Gastroesophageal sphincter (tissue), 4 donors: ENCODE measurements around the gene NUDT4. TPM values are rescaled to one million over a fixed set of nuclear protein-coding genes. Genes with fewer than 3 reads are reported as not detected.
A peak's percentile ranks its signal among the peaks of the same experiment; 100 is the strongest.
"Not testable (repeated sequence)": the region's sequence is repeated elsewhere in the genome, so short reads cannot be mapped to it uniquely, and the experiment has no call there.

Experiments used
- ATAC-seq: fragments of 150-250 bp; one replicate; pipeline ENCODE4 v1.9.1; 2016; ENCODE audit warnings: mild to moderate bottlenecking, moderate library complexity
- H3K27ac ChIP-seq, 4 donors: fragments of 200-600 bp; sonication (generic) in 3 of 4; 1 replicate in 3 of 4; 2 replicates in 1 of 4; pipeline ENCODE4 v1.5.1; 2016 to 2019
- H3K27me3 ChIP-seq: fragments of 200-600 bp; sonication (generic); one replicate; pipeline ENCODE4 v1.5.1; 2019
- H3K36me3 ChIP-seq, 2 donors: fragments of 200-600 bp; sonication (generic); one replicate each; pipeline ENCODE4 v1.5.1; 2019; ENCODE audit warnings: control low read depth in 1 of 2
- H3K4me1 ChIP-seq, 3 donors: fragments of 200-600 bp; sonication (generic); 1 replicate in 2 of 3; 2 replicates in 1 of 3; pipeline ENCODE4 v1.5.1; 2016 to 2019; ENCODE audit warnings: control low read depth in 2 of 3
- H3K4me3 ChIP-seq, 2 donors: fragments of 200-600 bp; sonication (generic); one replicate each; pipeline ENCODE4 v1.5.1; 2019; ENCODE audit warnings: mild to moderate bottlenecking in 1 of 2, moderate library complexity in 1 of 2
- H3K9me3 ChIP-seq, 3 donors: fragments of 200-600 bp; sonication (generic); one replicate each; pipeline ENCODE4 v1.5.1; 2017 to 2019; ENCODE audit warnings: control low read depth in 2 of 3
- CTCF ChIP-seq, 4 experiments: fragments of 200-600 bp in 2 of 4; fragments of 450-650 bp in 2 of 4; sonication (generic) in 1 of 4; IDR thresholded peaks; one replicate each; pipeline ENCODE4 v1.5.1; 2017 to 2019; ENCODE audit warnings: antibody characterized with exemption in 4 of 4, mild to moderate bottlenecking in 2 of 4, moderate library complexity in 2 of 4
- EP300 ChIP-seq: sonication (generic); formaldehyde crosslinking; IDR thresholded peaks from one replicate; pipeline ENCODE4 v1.6.1; 2017; ENCODE audit warnings: antibody characterized with exemption, mild to moderate bottlenecking
- POLR2A ChIP-seq, 2 donors: fragments of 450-650 bp; IDR thresholded peaks; one replicate each; pipeline ENCODE4 v1.6.1; 2017; ENCODE audit warnings: antibody characterized with exemption in 2 of 2, mild to moderate bottlenecking in 2 of 2, moderate library complexity in 1 of 2
- POLR2AphosphoS5 ChIP-seq: sonication (generic); formaldehyde crosslinking; IDR thresholded peaks from one replicate; pipeline ENCODE4 v1.6.1; 2017; ENCODE audit warnings: antibody characterized with exemption
- WGBS, 2 donors: methylation state at CpG; one replicate each; pipeline ENCODE4 v1.1.5; 2018; ENCODE audit warnings: low coverage in 1 of 2; 5-methylcytosine and 5-hydroxymethylcytosine counted together
- total RNA-seq, 4 donors: library from RNA; depleted of rRNA; stranded (reverse); fragments of >200 nt; gene quantifications; one replicate each; pipeline ENCODE4 v1.1.0, GENCODE V29; 2016

Gene NUDT4
- total RNA-seq, 4 donors from 2014 or later, result 91.2 to 146 (median 94.3) TPM

- TF ChIP-seq POLR2AphosphoS5 (no peak), CTCF (IDR thresholded peaks at IDR 0.05) (no peak), EP300 (no peak), POLR2A (IDR thresholded peaks at IDR 0.05) (no peak)
- peaks cover 0 to 70% (median 21%) of the 10 kb centered on the region in 3 donors for H3K4me1 ChIP-seq
- peak overlapping the region; percentile 68 to 90 for H3K4me3 ChIP-seq
- no peak for ATAC-seq
- H3K36me3 ChIP-seq, result peaks cover 0 to 6% of the 10 kb centered on the region in 2 donors
- peak overlapping the region; percentile 84 to 99 (median 96) for H3K27ac ChIP-seq
- H3K9me3 ChIP-seq, result no peaks in the 10 kb centered on the region
- no peaks in the 10 kb centered on the region for H3K27me3 ChIP-seq
- WGBS, 2 donors, result 32 to 38% methylated on average over 5 of the region's 5 CpGs
Measured at GRCh38 chr12:93381161-93381975, 3.6 kb downstream of the NUDT4 start.

GRCh38 chr12:93381976-93382437, 4.3 kb downstream of the NUDT4 start:
- H3K4me3 ChIP-seq, result peak overlapping the region; percentile 68 to 90

GRCh38 chr12:93387780-93388179, 10.1 kb downstream of the NUDT4 start:
- whole genome bisulfite sequencing, 2 donors, result 67 to 100% methylated on average over 1 to 2 of the region's 2 CpGs
- no peak for ATAC-seq
- no peaks in the 10 kb centered on the region for H3K9me3 ChIP-seq
- peaks cover 0 to 10% of the 10 kb centered on the region in 2 donors for H3K36me3 ChIP-seq
- no peak overlapping the region for H3K4me3 ChIP-seq
- H3K27me3 ChIP-seq, result no peaks in the 10 kb centered on the region
- TF ChIP-seq CTCF (IDR thresholded peaks at IDR 0.05) (no peak), POLR2A (IDR thresholded peaks at IDR 0.05) (no peak), POLR2AphosphoS5 (no peak), EP300 (no peak)
- H3K27ac ChIP-seq, result no peak overlapping the region
- peaks cover 4 to 91% (median 19%) of the 10 kb centered on the region in 3 donors for H3K4me1 ChIP-seq

More at GRCh38 chr12:93381976-93382437, 4.3 kb downstream of the NUDT4 start:
- not testable (repeated sequence) for ATAC-seq, H3K27me3 ChIP-seq, H3K36me3 ChIP-seq, H3K9me3 ChIP-seq
- Histone ChIP-seq H3K4me1 (peaks cover 0 to 70% (median 21%) of the 10 kb centered on the region in 3 donors), H3K27ac (peak overlapping the region in 3 of 4 donors; percentile 95 to 99 (median 98))
- WGBS, 2 donors, result 74 to 100% methylated on average over 1 to 5 of the region's 5 CpGs

- H3K27me3 ChIP-seq, result no peaks in the 10 kb centered on the region
- peaks cover 0 to 10% of the 10 kb centered on the region in 2 donors for H3K36me3 ChIP-seq
- no peak overlapping the region for H3K4me3 ChIP-seq
- TF ChIP-seq POLR2AphosphoS5, result no peak
- no peak for TF ChIP-seq EP300
- TF ChIP-seq POLR2A (IDR thresholded peaks at IDR 0.05), result no peak
- no peak for TF ChIP-seq CTCF (IDR thresholded peaks at IDR 0.05)
- H3K4me1 ChIP-seq, result peaks cover 4 to 88% (median 12%) of the 10 kb centered on the region in 3 donors
- 26 to 53% methylated on average over 5 of the region's 5 CpGs for WGBS, 2 donors
- ATAC-seq, result no peak
- no peaks in the 10 kb centered on the region for H3K9me3 ChIP-seq
- peak overlapping the region in 3 of 4 donors; percentile 12 to 59 (median 58) for H3K27ac ChIP-seq
Measured at GRCh38 chr12:93390031-93390430, 12.3 kb downstream of the NUDT4 start.

- Histone ChIP-seq H3K36me3 (peaks cover 0 to 17% of the 10 kb centered on the region in 2 donors), H3K9me3 (no peaks in the 10 kb centered on the region), H3K4me1 (peaks cover 4 to 88% (median 12%) of the 10 kb centered on the region in 3 donors), H3K27ac (peak overlapping the region in 3 of 4 donors; percentile 58 to 66 (median 59)), H3K4me3 (peak overlapping the region in 1 of 2 donors; percentile 0), H3K27me3 (no peaks in the 10 kb centered on the region)
- TF ChIP-seq EP300, result no peak
- TF ChIP-seq POLR2A (IDR thresholded peaks at IDR 0.05), result no peak
- TF ChIP-seq CTCF (IDR thresholded peaks at IDR 0.05), result no peak
- no peak for TF ChIP-seq POLR2AphosphoS5
- WGBS, 2 donors, result 47 to 90% methylated on average over 2 of the region's 5 CpGs
- no peak for ATAC-seq
Measured at GRCh38 chr12:93390549-93391297, 13.0 kb downstream of the NUDT4 start.
